VCaP (cell line): ENCODE data around the gene SLC39A8.
"Not testable (repeated sequence)": the region's sequence is repeated elsewhere in the genome, so short reads cannot be mapped to it uniquely, and the experiment has no call there.

Experiments used
- H3K27ac ChIP-seq: fragments of 450-650 bp; 2 replicates; pipeline ENCODE4 v1.5.1; 2017
- CTCF ChIP-seq: fragments of 450-650 bp; conservative IDR thresholded peaks from 2 replicates; pipeline ENCODE4 v1.5.1; 2017; ENCODE audit warnings: mild to moderate bottlenecking, moderate library complexity

SLC39A8 gene

GRCh38 chr4:102344954-102345794 is at the start of gene SLC39A8:
TSS of gene SLC39A8 (minus strand) at chr4:102345482. CDS start at chr4:102344662, 820 bp downstream.
- peak; percentile 90 for TF ChIP-seq CTCF
- H3K27ac ChIP-seq, result peak within 1 kb of the TSS; percentile 54

GRCh38 chr4:102392033-102392744 is 46.9 kb upstream of the SLC39A8 start:
- H3K27ac ChIP-seq, result no peak overlapping the region
- no peak for TF ChIP-seq CTCF

GRCh38 chr4:102390438-102390837 is 45.2 kb upstream of the SLC39A8 start:
- TF ChIP-seq CTCF, result no peak
- H3K27ac ChIP-seq, result no peak overlapping the region

GRCh38 chr4:102388611-102389010 is 43.3 kb upstream of the SLC39A8 start:
- no peak for TF ChIP-seq CTCF
- no peak overlapping the region for H3K27ac ChIP-seq

GRCh38 chr4:102387552-102388150 is 42.4 kb upstream of the SLC39A8 start:
- no peak for TF ChIP-seq CTCF
- H3K27ac ChIP-seq, result no peak overlapping the region

- H3K27ac ChIP-seq, result no peak overlapping the region
- TF ChIP-seq CTCF, result no peak
Observed at GRCh38 chr4:102386966-102387365, 41.7 kb upstream of the SLC39A8 start.

- not testable (repeated sequence) for H3K27ac ChIP-seq
Observed at GRCh38 chr4:102380253-102380652, 35.0 kb upstream of the SLC39A8 start.
